ENCODE results near the gene PLXND1.

Gene PLXND1

DNA sequence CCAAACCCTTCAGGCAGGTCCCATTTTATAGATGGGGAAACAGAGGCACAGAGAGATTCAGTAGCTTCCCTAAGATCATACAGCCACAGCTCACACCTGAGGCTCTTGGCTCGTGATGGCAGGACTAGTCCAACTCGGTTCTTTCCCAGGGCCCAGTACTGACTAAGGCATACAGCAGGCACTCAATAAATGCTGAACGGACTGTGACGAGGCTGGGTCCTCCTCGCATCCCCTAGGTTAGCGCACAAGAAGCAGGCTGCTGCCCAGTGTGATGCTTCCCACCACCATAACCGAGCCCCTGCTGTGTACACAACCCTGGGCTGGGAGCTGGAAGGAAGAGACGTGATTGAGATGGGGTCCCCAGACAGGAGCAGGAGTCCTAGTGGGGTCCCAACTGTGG is 24.9 kb downstream of the PLXND1 start:
- no peak for DNase-seq

DNA sequence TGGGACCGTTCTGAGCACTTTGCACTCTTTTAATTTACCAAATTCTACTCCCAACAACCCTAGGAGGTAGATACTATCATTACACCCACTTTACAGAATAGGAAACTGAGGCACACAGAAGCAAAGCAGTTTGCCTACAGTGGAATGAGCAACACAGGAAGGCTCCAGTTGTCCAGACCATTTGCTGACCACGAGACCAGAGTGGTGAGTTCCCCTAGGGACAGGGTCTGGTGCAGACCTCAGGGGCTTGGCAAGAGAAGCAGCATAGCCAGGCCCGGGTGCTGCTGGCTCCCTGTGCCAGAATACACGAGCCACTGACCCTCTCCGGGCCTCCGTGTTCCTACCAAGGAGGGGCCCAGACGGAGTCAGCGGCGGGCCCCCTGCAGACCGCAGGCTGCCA is 26.5 kb downstream of the PLXND1 start:
- DNase-seq: no peak

DNA sequence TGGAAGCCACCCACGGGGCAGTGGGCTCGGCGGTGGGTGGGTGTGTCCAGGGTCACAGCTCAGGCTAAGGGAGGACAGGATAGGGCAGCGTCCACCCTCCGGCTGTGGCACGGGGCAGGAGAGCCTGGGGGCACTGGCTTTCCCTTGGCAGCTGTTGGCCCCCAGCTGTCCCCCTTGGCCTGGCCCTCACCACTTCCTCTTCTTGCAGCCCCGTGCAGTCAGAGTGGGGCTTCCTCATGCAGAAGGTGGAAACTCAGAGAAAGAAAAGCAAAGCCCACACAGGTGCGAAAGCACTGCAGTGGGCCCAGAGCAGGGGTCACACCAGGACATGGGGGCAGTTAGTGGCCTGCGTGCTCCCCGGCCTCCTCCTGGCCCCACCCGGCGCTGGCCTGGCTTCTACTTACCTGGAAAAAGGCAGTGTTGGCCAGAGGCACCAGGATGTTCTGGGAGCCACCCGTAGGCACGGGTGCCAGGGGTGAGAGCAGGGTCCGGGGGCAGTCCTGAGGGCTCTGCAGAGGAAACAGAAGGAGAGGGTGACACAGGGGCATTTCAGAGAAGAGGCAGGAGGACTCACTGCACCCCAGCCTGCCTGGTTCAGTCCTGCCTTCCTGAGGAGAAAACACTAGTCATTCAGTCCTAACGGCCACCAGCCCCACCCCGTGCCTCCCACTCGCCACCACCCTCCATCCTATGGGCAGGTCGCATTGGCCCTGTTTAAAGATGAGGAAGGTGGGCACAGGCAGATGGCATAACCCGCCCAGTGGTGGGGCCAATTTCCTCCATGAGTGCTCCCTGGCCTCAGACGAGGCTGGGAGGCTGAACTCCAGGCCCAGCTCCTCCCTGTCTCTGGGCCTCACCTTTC is 28.3 kb downstream of the PLXND1 start:
- no peak for DNase-seq

DNA sequence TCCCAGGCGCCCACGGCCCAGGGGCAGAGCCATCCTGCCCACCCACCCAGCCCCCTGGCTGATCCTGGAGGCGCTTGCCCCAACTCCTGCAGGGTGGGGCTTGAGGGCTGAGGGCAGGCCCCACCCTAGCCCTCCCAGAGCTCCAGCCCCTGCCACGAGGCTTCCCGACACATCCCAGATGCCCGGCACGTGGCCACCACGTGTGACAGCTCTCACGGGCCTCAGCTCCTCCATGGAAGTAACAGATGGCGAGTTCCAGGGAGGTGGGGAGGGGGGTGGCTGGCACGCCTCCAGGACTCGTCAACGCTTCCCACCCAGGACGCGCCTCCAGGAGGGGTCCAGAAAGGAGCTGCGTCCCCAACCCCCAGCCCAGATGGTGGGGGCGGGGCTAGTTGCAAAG is 29.1 kb downstream of the PLXND1 start:
- DNase-seq: no peak

DNA sequence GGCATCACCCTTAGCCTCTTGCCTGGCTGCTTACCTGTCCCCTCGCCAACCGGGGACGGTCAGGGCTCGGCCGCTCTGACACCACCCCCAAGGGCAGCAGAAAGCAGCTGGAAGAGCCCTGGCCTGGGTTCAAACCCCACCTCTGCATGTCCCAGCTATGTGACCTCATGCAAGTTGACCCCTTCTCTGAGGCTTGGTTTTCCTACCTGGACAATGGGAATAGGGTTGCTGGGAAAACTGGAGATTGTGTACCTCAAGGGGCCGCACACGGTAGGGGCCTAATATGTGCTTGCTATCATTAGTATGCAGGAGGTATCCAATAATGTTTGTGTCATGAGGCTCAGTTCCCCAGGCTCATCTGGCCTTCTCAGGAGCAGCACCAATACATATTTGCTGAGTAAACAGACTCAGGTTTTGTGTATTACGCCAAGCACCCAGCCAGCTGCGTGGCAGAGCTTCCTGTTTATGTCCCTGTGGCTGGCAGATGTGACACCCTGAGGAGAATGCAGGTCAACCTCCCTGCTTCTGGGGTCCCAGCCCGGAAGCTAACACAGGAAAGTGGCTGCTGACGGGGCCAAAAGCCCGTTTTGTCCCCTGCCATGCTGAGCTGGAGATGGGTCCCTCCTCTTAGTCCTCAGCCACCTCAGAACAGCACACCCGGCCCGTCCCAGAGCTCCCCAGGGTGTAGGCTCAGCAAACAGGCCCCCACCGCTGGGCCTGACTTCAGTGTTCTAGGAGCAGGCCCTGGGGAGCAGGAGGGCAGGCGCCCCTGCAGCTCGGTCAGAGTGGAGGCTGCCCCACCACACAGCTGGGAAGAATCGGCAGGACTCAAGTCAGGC is 29.7 kb downstream of the PLXND1 start:
- DNase-seq: peak; percentile 63

DNA sequence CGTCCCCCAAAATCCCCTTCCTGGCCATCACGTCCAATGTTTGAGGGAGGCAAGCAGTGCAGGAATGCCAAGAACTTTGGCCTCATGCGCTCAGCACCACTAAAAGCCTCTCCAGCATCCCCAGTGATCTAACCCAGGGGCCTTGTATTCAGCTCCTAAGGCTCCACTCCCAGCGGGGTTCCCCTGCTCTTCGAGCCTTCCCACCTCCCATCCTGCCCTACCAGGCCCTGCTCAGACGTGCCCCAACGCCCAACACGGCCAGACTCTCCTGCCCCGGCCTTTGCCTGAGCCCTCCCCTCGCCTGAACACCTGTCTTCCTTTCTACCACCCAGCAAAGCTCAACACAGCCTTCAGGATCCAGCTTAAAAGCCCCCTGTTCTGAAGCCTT is 30.5 kb downstream of the PLXND1 start:
- DNase-seq: no peak

DNA sequence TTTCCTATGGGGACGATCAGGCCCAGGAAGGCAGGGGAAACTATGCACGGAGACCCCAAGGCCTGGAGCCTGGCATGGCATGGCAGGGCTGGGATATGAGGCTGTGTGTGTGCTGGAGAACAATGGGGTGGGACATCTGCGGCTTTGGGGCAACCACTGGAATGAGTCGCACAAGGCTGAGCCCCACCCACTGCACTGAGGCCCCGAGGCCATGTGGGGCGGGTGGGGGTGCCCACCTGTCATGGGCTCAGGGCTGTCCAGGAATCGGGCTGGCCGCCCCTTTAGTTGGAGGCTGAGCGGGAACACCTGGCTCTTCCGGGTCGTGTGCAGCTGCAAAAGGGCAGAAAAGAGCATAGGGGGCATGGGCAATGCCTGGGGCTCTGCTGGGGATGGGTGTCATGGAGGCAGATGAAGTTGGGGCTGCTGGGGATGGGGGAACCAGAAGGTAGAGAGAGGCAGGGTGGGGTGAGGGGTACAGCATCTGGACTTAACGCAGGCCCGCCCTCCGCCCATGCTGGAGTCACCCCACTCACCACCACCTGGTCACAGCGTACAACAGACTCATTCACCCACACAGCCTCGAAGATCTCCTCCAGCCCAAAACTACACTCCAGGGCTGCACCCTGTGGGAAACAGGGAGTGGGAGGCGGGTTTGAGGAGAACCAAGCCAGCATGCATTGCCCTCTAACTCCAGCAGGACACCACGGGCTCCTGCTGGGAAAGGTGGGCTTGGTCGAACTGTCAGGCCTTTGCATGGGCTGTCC is 31.1 kb downstream of the PLXND1 start:
- DNase-seq: no peak

DNA sequence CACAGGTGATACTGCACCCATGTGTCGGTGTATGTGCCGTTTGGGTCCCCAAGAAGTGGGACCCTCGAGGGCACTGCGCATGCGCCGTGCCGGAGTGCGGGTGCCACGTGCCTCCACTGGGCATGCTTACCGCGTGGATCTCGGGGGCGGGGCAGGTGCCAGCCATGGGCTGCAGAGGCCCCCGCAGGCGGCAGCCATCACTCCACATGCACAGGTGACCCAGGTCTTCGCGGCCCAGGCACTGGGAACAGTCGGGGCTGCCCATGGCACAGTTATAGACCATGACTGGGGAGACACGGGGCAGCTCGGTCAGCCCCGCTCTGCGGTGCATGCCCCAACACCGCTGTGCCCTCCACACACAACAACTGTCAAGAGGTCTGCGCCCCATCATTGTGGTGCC is 32.3 kb downstream of the PLXND1 start:
- no peak for DNase-seq

DNA sequence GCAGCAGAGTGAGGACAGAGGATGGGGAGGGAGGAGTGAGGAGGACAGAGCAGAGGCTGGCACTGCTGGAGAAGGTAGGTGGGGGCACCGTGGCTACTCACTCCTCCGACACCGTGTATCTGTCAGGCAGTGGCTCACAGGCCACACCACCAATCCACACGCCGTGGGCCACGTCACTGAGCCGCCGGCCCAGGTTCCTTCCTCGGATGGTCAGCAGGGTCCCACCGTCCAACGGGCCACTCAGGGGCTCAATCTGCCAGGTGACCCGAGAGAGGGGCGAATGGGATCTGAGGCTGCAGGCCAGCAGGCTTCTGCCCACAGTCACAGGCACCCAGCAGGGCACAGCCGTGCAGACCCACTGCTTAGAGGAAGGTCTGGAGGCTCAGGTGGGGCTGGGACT is 33.0 kb downstream of the PLXND1 start:
- DNase-seq: no peak

DNA sequence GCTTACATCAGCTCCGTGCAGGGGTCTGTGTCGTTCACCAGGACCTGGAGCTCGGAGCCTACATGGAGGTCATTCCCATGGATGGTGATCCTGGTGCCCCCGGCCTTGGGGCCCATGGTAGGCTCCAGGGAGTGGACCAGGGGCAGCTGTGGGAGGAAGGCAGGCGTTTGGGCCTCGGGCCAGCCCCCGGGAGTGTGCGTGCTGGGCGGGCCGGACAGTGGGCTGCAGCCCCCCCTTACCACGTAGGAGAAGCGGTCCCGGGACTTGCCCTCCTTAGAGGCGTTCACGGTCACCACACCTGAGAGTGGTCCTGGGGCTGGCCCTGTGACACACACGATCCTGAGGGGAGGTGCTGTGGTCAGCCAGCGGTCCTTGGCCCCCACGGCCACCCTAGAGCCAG is 33.9 kb downstream of the PLXND1 start:
- no peak for DNase-seq

DNA sequence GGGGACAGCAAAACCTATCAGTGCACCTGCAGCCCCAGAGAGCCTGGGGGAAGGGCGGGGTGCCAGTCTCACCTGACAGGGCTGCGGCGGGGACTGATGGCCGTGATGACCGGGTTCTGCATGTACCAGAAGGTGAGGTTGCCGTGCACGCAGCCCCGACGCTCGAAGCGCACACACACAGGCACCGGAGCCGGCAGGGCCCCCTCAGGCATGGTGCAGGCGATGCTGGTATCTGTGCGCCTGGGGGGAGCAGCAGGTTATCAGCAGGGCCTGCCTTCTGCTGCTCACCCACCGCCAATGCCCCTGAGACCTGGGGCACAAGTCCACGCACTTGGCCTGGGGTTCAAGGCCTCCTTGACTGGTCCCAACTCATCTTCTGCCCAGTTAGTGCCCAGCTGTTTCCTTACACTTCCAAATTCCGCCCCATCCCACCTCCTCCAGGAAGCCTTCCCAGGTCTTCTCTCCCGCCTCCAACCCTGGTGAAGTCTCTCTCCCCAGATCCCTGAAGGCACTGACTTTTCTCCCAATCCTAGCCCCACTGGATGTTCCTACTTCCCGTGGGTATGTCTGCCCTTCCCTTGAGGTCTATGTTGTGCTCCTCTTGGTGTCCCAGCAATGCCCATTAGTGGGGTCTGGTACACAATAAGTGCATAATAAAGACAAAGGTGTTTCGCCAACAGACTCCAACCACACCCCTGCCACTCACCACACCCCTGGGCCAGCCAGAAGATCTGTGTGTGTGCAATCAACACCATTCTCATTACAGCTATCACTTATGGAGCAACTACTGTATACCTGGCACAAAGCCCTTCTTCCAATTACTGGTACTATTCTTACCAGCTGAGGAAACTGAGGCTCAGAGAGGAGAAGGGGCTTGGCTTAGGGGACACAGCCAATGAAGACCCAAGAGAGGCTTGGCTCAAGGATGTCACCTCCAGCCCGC is 34.6 kb downstream of the PLXND1 start:
- no peak for DNase-seq

DNA sequence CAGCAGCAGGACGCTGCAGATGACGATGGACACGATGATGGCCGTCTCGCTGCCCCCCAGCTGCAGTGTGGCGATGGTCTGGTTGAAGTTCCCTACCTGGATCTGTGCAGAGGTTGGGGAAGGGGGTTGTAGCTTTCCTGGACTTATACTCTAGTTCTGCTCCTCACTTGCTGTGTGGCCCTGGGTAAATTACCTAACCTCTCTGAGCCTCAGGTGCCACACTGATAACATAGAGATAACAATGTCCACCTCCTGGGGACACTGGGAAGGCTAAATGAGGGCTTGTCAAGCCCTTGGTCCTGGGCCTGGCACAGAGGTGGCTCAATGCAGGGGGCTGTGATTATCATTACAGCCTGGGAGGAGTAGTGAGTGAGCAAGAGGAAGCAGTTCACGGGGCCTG is 36.6 kb downstream of the PLXND1 start:
- DNase-seq: no peak

DNA sequence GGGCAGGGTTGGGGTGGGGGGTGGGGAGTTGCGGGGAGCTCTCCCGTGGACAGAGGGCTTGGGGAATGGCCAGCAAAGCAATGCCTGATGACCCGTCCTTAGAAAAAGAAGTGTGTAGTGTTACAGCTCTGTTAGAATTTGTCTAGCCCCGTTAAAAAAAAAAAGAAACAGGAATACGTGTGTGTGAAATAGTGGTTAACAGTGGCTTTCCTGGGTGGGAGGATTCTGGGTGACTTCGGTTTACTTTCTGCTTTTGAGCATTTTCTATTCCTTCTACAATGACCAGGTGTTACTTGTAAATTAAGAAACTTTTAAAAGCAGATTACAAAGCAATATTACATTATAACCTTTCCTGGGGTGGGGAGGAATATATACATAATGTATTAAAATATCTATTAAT is 38.5 kb downstream of the PLXND1 start:
- no peak for DNase-seq

DNA sequence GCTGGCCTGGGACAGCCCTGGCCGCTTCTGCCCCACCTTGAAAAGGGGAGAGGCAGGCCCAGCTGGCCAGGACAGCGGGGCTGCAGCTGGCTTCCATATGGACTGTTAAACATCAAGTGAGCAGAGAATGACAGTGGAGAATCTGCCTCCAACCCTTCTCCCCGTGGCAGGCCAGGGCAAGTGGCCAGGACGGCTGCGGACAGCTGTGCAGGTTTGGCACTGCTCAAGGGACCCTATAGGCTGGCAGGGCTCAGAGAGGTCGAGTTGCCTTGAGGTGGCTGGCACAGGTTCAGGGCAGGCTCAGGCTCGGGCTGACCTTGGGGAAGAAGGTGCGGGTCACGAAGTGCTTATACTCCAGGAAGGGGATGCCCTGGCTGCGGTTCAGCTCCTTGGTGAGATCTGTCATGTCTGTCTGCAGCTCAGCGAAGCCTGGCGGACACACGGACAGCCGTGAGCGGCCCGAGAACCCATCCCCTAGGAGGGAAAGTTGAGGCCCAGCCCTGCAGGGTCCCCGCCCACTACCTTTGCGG is 39.2 kb downstream of the PLXND1 start:
- DNase-seq: no peak

DNA sequence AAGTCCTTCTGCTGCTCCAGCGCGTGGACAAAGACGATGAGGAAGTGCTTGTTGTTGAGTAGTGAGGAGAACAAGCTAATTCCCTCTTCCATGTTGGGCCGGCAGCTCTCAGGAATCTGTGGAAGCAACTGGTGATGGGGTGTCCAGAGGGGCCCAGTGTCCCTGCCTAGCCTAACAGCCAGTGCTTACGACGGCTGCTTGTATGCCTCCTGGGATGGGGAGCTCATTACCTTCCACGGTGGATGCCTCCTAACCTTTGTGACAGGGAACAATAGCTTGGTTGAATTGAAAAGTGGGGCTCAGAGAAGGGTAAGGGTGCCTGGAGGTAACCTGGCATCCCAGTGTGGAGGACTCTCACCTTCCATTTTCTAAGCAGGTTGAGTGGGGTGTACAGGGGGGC is 40.6 kb downstream of the PLXND1 start:
- DNase-seq: no peak

DNA sequence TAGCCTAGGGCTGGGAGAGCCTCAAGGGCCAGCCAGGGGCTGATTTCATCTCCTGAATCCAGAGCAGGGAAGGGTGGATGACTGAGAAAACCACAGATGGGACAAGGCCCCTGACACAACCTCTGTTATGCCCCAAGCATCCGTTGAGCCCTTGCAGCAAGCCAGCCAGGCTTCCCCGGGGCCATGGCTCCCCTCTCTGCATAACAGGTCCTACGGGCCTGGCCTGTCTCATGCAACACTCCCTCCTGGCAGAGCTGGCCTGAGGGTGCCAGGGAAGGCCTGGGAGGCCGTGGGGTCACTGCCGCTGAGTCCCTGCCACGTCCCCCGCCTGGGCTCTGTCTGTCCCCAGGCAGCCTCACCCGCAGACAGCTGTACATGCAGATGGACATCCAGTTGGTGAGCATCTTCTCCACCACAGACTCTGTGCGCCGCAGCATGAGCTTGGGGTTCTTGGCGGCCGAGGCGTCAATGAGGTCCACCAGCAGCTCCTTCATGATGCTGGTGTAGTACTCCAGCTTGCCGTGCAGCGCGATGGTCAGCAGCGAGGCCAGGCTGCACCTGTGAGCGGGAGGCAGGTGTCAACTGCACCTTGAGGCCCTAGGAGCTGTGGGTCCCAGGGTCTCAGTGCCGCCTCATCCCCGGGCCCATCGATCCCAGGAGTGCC is 41.4 kb downstream of the PLXND1 start:
- DNase-seq: no peak

DNA sequence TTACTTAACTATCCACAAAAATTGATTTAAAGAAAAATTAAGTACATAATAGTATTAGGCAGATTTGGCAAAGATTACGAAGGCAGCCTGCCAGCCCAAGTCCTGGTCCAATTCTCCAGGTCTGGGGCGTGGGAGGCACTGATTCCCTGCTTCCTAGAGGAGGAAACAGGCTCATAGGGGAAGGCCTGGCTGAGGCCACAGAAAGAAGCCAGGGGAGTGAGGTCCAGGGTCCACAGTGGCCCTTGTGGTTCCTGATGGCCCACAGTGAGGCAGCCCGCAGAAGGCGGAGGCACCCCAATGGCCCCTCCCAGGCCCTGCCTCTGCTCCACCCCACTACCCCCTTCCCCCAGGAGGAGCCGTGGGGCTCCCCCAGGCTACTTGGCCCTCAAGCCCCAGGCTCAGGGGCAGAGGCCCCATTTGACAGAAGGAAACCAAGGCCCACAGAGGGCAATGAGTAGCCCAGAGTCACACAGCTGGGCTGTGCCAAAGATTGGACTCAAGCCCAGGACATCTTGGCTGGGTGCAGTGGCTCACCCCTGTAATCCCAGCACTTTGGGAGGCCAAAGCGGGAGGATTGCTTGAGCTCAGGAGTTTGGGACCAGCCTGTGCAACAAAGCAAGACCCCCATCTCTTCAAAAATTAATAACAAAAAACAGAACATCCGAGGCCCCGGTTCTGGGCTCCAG is 42.5 kb downstream of the PLXND1 start:
- DNase-seq: no peak

DNA sequence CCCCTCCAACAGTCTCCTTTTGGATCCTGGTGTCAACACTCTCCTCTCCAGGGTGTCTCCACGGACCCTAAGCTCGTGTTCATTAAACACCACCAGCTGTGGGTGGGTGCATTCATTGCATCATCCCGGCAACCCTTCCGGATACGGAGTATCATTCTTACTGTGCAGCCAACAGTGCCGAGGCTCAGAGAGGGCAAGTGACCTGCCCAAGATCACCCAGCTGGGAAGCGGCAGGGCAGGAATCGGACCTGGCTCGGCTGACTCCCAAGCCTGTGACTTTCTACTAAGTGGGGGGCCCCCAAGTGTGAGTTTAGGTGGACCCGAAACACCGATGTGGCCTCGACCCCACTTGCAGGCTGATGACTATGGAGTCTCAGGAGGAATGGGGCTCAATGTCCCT is 43.1 kb downstream of the PLXND1 start:
- no peak for DNase-seq

DNA sequence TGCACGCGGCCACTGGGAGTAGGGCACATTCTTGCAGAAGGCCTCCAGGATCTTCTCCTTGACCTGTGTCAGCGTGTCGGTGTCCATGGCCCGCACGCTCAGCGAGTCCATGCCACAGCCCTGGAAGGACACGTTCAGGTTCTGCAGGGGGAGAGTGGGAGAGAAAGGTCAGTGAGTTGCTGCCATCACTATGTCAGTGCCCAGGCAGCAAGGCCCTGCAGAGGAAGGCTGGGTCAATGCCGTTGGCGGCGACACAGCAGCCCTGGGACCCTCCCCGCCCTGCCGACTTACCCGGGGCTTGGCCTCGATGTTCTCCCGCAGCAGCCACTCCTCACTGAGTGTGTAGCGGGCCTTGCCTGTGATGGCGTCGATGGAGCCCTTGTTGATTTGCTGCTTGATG is 43.7 kb downstream of the PLXND1 start:
- no peak for DNase-seq

DNA sequence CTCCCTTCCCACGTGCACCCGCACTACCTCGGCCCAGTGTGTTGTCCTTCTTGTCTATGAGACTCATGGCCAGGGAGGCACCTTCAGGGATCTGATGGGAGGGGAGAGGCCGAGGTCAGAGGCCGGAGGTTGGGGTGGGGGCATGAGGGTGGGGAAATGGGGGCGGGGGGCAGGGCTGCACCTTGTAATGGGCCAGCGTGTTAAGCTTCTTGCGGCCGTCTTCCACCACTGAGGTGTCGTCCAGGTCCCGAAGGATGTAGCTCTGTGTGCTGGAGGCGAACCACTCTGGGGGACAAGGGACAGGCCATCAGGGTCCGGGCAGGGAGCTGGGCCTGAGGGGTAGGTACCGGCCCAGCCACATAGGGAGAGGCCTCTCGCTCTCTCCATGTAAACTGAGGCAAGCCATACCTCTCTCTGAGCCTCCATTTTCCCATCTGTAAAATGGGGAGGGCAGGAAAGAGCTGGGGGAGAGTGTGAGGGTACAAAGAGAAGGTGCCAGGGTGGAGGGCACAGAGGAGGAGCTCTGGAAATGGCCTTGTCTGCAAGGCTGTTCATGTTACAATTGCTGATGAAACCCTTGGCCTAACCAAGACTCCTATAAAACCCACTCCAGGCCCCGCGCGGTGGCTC is 44.7 kb downstream of the PLXND1 start:
- no peak for DNase-seq

Data from activated CD4-positive, alpha-beta T cell treated with anti-CD3 and anti-CD28 coated beads, Interleukin-2, amount 50 U/mL, for 1 hour (primary cell).